Peyer's patch (tissue), 4 donors: ENCODE measurements around the gene GPC6.

ENCODE experiments used
- CTCF ChIP-seq, 6 experiments: fragments of 450-650 bp in 4 of 6; fragments of 200-600 bp in 2 of 6; sonication (generic) in 1 of 6; IDR thresholded peaks; one replicate each; pipeline ENCODE4 v1.5.1; 2017 to 2019; ENCODE audit warnings: antibody characterized with exemption in 6 of 6, mild to moderate bottlenecking in 3 of 6, moderate library complexity in 1 of 6
- POLR2A ChIP-seq, 2 donors: fragments of 450-650 bp; IDR thresholded peaks; one replicate each; pipeline ENCODE4 v1.5.1; 2017; ENCODE audit warnings: antibody characterized with exemption in 2 of 2, mild to moderate bottlenecking in 2 of 2, moderate library complexity in 2 of 2

GRCh38 chr13:93259527-93260080, 33.0 kb downstream of the GPC6 start:
- TF ChIP-seq CTCF (IDR thresholded peaks at IDR 0.05), result no peak
- no peak for TF ChIP-seq POLR2A (IDR thresholded peaks at IDR 0.05)
